GM19025 (cell line): ENCODE results near the gene LRRC52.

Experiments used
- ATAC-seq: cut with Tn5 transposase; IDR thresholded peaks from one replicate; pipeline ENCODE4 v1.9.1; 2021; ENCODE audit warnings: mild to moderate bottlenecking, low read depth, moderate library complexity; ENCODE audit not compliant: unreplicated experiment

The LRRC52 gene

DNA sequence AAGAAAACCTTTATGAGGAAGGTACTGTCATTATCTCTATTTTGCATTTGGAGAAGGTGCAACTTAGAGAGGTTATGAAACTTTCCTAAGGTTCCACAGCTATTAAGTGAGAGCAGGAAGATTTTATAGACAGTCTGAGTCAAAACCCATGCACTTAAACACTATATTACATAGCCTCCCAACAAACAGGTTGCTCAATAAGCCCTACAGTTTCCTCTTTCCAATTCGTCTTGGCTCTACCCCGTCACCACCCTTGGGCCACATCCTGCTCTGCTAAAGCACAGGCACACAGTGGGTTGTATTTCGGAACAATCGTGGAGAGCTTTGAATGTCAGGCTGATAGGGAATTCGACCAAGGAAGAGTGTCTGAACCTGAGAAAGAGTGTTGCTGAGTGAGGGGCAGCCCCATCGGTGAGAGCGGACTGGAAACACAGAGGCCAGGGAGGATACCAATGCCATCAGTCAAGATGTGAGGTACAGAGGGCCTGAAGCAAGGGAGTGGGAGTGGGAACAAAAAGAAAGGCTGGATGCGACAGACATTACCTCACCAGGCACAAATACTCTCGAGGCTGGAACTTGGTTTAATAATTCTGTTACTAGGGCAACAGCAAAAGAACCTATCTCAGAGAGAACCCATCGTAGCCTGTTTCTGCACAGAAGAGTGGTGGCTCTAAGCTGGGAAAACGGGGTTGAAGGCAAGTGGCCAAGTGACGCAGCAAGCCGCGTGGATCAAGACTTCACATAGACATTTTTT lies 6.3 kb upstream of the LRRC52 start:
- ATAC-seq, result no peak

GRCh38 chr1:165539306-165539705 lies 4.5 kb upstream of the LRRC52 start:
- no peak for ATAC-seq

- no peak for ATAC-seq
Observed at GRCh38 chr1:165539908-165540307, 3.9 kb upstream of the LRRC52 start.

- ATAC-seq, result no peak
Observed at GRCh38 chr1:165542015-165542631, 1.7 kb upstream of the LRRC52 start.

DNA sequence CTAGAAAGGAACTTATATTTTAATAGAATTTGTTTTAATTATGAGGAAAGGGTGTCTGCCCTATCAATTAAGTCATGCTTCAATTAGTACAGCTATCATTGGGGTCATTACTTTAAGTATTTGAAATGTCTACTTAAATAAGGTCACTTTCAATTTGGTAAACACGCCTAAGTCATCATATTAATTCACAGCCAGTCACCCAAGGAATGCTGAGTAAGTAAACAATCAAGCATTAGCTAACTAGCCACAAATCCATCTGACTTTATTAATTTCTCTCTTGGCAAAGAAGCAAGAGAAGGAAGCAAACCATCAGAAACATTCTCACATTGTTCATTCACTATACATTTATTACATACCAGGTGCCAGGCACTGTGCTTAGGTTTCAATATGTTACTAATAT lies 1.2 kb upstream of the LRRC52 start:
- ATAC-seq, result no peak

- ATAC-seq, result no peak
Observed at GRCh38 chr1:165544996-165545395, 1.2 kb downstream of the LRRC52 start.

GRCh38 chr1:165545974-165546373 lies 2.2 kb downstream of the LRRC52 start:
- ATAC-seq, result no peak

- ATAC-seq, result no peak
Observed at GRCh38 chr1:165549973-165550372, 6.2 kb downstream of the LRRC52 start.

DNA sequence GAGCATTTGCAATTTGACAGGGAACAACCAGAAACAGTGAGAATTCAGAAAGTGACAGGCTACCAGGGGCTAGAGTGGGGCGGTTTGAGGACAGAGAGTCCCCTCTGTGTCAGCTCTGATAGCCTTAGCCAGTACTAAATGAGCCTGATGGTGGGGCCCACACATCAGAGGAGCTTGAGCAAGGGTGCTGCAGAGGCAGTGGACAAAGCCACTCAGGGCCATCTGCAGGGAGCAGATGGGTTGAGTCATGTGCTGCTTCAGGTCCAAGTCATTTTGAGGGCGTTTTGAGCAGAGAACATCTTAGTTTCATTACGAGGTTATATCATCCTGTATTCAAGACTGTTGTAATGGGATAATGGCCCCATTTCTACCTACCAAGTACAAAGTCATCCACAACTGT lies 7.7 kb downstream of the LRRC52 start:
- ATAC-seq, result no peak

DNA sequence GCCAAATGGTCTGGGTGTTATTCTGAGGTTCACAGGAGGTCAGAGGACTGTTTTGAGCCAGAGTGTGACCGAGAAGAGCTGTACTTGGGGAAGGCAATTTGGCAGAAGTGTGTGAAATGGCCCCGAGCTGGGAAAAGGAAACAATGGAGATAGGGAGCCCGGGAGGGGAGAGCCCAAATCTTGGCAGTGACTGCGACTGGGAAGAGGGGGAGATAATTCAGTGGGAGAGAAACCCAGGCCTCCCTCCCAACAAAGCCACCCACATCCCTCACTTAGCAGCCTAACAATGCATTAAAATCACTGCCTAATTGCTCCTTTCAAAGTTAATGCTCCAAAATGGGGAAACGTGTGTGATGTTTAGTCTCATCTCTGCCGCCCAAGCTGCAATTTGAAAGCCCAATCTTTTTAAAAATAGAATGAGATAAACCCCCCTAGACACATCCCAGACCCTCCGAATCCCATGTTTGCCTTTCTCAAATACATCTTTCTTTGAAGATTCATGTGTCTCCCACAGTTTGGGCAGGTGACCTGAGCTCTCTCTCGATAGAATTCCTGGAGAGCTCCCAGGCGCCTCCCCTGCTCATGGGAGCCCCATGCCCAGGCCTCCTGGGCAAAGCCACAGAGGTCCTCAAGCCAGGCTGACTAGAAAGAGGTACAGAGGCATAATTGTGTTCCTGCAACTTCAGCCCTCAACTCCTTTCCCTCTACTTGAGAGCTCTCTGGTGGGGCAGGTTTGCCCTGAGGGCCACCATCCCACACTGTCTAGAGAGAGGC lies 17.3 kb downstream of the LRRC52 start:
- no peak for ATAC-seq

GRCh38 chr1:165562571-165562970 lies 18.8 kb downstream of the LRRC52 start:
- no peak for ATAC-seq

DNA sequence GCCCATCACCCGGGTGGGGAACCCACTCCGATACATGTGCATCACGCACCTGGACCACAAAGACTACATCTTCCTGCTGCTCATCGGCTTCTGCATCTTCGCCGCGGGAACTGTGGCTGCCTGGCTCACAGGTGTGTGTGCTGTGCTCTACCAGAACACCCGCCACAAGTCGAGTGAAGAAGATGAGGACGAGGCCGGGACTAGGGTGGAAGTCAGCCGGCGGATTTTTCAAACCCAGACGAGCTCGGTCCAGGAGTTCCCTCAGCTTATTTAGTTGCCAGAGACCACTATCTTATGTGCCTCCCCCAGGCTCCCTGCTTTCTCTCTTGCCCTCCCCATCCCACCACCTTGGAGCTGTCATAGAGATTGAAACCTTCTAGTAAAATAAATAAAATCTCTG lies 19.8 kb downstream of the LRRC52 start:
- ATAC-seq, result no peak

DNA sequence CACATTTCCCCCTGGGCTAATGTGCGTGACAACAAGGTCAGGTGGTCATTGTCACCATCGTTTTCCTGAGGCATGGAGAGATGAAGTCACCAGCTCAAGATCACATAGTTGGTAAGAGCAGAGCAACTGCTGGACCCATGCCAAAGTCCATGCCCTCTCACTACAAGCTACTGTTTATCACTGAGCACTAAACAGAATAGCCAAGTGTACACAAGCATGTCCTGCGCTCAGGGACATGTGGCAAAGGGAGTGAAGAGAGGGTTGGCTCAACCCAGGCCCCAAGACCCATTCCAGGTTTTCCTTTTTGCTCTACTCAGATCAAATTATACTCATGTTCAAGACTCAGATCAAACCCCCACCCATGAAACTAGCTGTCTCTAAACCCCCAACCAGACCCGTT lies 20.8 kb downstream of the LRRC52 start:
- no peak for ATAC-seq

DNA sequence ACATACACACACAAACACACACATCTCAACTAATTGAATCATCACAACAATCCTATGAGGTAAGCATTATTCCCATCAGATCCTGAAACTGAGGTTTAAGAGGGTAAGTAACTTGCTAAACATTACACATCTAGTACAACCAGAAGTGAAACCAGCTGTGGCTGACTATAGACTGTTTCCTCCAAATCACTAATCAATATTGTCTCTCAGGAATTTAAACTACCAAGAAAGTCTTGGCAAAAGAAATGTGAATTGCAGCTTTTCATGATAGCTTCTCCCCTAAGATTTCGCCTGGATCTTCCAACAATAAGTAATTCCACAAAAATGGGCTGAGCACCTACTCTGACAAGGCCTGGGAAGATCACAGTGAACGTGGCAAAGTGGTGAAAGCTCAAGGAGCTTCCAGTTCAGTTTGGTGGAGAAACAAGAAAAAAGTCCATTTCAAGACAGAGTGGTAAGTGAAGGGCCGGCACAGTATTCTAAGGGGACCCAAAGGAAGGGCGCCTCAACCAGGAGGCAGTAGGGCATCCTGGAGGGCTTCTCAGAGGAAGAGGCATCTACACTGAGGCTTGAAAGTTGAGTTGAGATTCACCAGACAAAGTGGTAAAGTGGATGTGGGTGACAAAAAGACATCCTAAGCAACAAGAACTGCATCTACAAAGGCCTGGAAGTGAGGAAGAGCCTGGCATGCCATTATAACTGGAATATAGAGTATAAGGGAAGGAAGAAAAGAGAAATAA lies 22.1 kb downstream of the LRRC52 start:
- no peak for ATAC-seq

GRCh38 chr1:165570078-165570477 lies 26.3 kb downstream of the LRRC52 start:
- no peak for ATAC-seq

DNA sequence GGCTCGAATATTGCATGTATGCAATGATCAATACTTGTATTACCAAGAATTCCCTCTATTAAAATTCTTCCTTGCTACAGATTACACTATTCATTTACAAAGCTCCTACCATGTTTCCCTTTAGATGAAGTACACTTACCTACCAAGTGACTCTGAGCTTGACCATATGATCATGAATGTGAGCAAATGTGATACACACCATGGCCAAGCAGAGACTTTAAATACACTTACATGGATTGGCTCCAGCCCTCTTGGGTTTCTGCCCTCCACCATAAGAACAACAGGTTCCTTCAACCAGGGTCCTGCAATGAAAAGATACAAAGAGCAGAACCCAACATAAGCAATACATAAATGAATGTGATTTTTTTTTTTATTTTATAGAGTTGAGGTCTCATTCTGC lies 30.0 kb downstream of the LRRC52 start:
- no peak for ATAC-seq

GRCh38 chr1:165574295-165574694 lies 30.5 kb downstream of the LRRC52 start:
- no peak for ATAC-seq

GRCh38 chr1:165575468-165576099 lies 31.8 kb downstream of the LRRC52 start:
- ATAC-seq, result no peak

DNA sequence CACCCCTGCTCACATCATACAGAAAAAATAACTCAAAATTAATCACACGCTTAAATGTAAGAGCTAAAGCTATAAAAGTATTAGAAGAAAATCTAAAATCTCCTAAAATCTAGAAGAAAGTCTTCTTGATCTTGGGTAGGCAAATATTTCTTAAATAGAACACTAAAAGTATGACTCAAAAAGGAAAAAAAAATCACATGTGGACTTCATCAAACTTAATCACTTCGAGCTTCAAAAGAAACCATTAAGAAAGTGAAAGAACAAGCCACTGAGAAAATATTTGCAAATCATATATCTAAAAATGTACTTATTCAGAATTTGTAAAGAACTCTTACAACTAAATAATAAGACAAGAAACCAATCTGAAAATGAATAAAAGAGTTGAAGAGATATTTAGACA lies 32.7 kb downstream of the LRRC52 start:
- no peak for ATAC-seq

GRCh38 chr1:165577707-165578106 lies 33.9 kb downstream of the LRRC52 start:
- no peak for ATAC-seq
